ENCODE measurements around the gene ARSD. TPM values are rescaled to one million over a fixed set of nuclear protein-coding genes. Genes with fewer than 3 reads are reported as not detected.
"Not testable (repeated sequence)": the region's sequence is repeated elsewhere in the genome, so short reads cannot be mapped to it uniquely, and the experiment has no call there.

ARSD gene, protein sequence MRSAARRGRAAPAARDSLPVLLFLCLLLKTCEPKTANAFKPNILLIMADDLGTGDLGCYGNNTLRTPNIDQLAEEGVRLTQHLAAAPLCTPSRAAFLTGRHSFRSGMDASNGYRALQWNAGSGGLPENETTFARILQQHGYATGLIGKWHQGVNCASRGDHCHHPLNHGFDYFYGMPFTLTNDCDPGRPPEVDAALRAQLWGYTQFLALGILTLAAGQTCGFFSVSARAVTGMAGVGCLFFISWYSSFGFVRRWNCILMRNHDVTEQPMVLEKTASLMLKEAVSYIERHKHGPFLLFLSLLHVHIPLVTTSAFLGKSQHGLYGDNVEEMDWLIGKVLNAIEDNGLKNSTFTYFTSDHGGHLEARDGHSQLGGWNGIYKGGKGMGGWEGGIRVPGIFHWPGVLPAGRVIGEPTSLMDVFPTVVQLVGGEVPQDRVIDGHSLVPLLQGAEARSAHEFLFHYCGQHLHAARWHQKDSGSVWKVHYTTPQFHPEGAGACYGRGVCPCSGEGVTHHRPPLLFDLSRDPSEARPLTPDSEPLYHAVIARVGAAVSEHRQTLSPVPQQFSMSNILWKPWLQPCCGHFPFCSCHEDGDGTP
- 3.0 to 6.3 TPM (median 6.0 TPM) in 3 replicates for total RNA-seq (2021)
- Bru-seq, nascent RNA, result percentile 44 among the genes with signal in this experiment
- long read RNA-seq, experiment 1, full-length matches to known transcripts, result 3 of 11 reads
- long read RNA-seq, experiment 1, partial matches to known transcripts, result 2 of 11 reads
- long read RNA-seq, experiment 1, other reads (novel, unspliced or antisense), result 6 of 11 reads
- long read RNA-seq, experiment 2, full-length matches to known transcripts, result 1 of 8 reads
- long read RNA-seq, experiment 2, partial matches to known transcripts, result 0 of 8 reads
- long read RNA-seq, experiment 2, other reads (novel, unspliced or antisense), result 7 of 8 reads
- long read RNA-seq, experiment 3, partial matches to known transcripts, result 0 of 2 reads
- long read RNA-seq, experiment 3, other reads (novel, unspliced or antisense), result 2 of 2 reads

GRCh38 chrX:2928583-2929434, at the start of gene ARSD:
ARSD (minus strand) TSS chrX:2929339; CDS start chrX:2929275, 64 bp downstream.
- peaks cover 3% of the 10 kb centered on the region; the same call in 1 of the 2 replicates for H3K36me3 Mint-ChIP-seq
- ATAC-seq (peak; percentile 84), DNase-seq (ENCODE audit: low spot score) (peak; percentile 87)
- peaks cover 29% of the 10 kb centered on the region for H3K4me1 Mint-ChIP-seq
- H3K9me3 Mint-ChIP-seq, result peaks cover 4% of the 10 kb centered on the region; the same call in 1 of the 2 replicates
- H3K27me3 Mint-ChIP-seq (ENCODE audit: low read depth), result no peaks in the 10 kb centered on the region
- ChIA-PET CTCF (interaction anchor here (1.0 kb wide), 1 partner anchor 16 kb away, joined by 3 read pairs; no protein-coding TSS in a partner anchor), POLR2A (no interaction called here)
- TF ChIP-seq ZNF263 (CRISPR knock-in tag; IDR thresholded peaks at IDR 0.05; ENCODE audit: low read depth) (0 out of 2 replicates have a peak, but pooled peaks have one; percentile 23), ESRRA (CRISPR knock-in tag; IDR thresholded peaks at IDR 0.05; ENCODE audit: borderline replicate concordance) (0 out of 2 replicates have a peak, but pooled peaks have one; percentile 18), ARID4B (CRISPR knock-in tag; IDR thresholded peaks at IDR 0.05; ENCODE audit: borderline replicate concordance) (peak; percentile 38; the same call in 1 of the 2 replicates), FOXP1 (CRISPR knock-in tag; IDR thresholded peaks at IDR 0.05; ENCODE audit: borderline replicate concordance) (0 out of 2 replicates have a peak, but pooled peaks have one; percentile 23), SP1 (CRISPR knock-in tag; conservative IDR thresholded peaks at IDR 0.05) (peak; percentile 80), ZNF423 (CRISPR knock-in tag; IDR thresholded peaks at IDR 0.05) (no peak), HMGXB4 (CRISPR knock-in tag; IDR thresholded peaks at IDR 0.05) (peak; percentile 61; the same call in 1 of the 2 replicates), GABPB1 (CRISPR knock-in tag; IDR thresholded peaks at IDR 0.05) (0 out of 2 replicates have a peak, but pooled peaks have one; percentile 8), EMX1 (CRISPR knock-in tag; IDR thresholded peaks at IDR 0.05) (no peak), KAT7 (CRISPR knock-in tag; IDR thresholded peaks at IDR 0.05; ENCODE audit: borderline replicate concordance) (no peak)
- TF ChIP-seq, protein P1, sequence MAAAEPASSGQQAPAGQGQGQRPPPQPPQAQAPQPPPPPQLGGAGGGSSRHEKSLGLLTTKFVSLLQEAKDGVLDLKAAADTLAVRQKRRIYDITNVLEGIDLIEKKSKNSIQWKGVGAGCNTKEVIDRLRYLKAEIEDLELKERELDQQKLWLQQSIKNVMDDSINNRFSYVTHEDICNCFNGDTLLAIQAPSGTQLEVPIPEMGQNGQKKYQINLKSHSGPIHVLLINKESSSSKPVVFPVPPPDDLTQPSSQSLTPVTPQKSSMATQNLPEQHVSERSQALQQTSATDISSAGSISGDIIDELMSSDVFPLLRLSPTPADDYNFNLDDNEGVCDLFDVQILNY (CRISPR knock-in tag; IDR thresholded peaks at IDR 0.05), result peak; percentile 26; the same call in 1 of the 2 replicates
- peak within 1 kb of the TSS; percentile 95 for H3K27ac Mint-ChIP-seq
- peak within 1 kb of the TSS; percentile 76 for H3K4me3 Mint-ChIP-seq

DNA sequence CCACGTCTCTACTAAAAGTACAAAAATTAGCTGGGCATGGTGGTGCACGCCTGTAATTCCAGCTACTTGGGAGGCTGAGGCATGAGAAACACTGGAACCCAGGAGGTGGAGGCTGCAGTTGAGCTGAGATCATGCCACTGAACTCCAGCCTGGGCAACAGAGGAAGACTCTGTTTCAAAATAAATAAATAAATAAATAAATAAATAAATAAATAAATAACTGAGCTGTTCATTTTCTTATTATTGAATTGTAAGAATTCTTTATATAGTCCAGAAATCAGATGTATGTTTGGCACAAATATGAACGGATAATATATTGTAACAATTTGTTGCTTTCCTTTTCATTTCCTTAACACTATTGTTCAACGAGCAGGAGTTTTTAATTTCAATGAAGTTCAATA, 49.5 kb upstream of the ARSD start:
- CTCF ChIA-PET; H3K27ac Mint-ChIP-seq; ATAC-seq; POLR2A ChIA-PET; H3K4me1 Mint-ChIP-seq; H3K27me3 Mint-ChIP-seq (ENCODE audit: low read depth); DNase-seq (ENCODE audit: low spot score); H3K4me3 Mint-ChIP-seq: not testable (repeated sequence)
- Mint-ChIP-seq H3K36me3 (peaks cover 15% of the 10 kb centered on the region), H3K9me3 (peaks cover 25% of the 10 kb centered on the region)
